ENCODE measurements around the gene DOK1.

DOK1 gene

GRCh38 chr2:74603282-74604000 is 48.9 kb downstream of the DOK1 start:
- no peak for DNase-seq

- DNase-seq: no peak
Observed at GRCh38 chr2:74606927-74607326, 52.4 kb downstream of the DOK1 start.

Measured in inflammatory macrophage treated with lipopolysaccharide for 1 hour (primary cell).